ENCODE measurements around the gene ZCCHC7. TPM values are rescaled to one million over a fixed set of nuclear protein-coding genes. Genes with fewer than 3 reads are reported as not detected.

ZCCHC7 gene
- total and polyA plus RNA-seq, 2 of the 8 experiments (the other 6 are each of a cell fraction or from before 2014, with no cell fraction given): 12.2 to 27.5 TPM

- Histone ChIP-seq H2AK5ac (ENCODE audit: low read depth, low read length) (no peak overlapping the region), H2AFZ (ENCODE audit: low read length) (no peak overlapping the region), H3K4ac (replicated peaks; ENCODE audit: insufficient read length, low read depth, low read length) (no peak overlapping the region), H2BK12ac (ENCODE audit: low read depth, low read length) (no peak overlapping the region), H3K9ac (replicated peaks in 1 of 4; ENCODE audit: extremely low read depth in 1 of 4, low read depth in 3 of 4, low read length in 3 of 4) (no peak overlapping the region), H2BK5ac (ENCODE audit: low read depth, low read length) (no peak overlapping the region), H3K9me3 (ENCODE audit: insufficient read depth in 2 of 2, low read depth in 1 of 2, low read length in 1 of 2) (no peaks in the 10 kb centered on the region), H3K4me1 (replicated peaks in 1 of 4; ENCODE audit: control insufficient read depth in 3 of 4, insufficient read depth in 4 of 4, low read length in 3 of 4) (peaks cover 0 to 4% (median 0%) of the 10 kb centered on the region in 4 experiments; a peak in 1 of 7 replicates), H3K27ac (ENCODE audit: low read depth, low read length) (no peak overlapping the region), H3K79me1 (ENCODE audit: low read depth, low read length) (no peaks in the 10 kb centered on the region), H3K4me3 (ENCODE audit: extremely low read depth in 1 of 4, insufficient read depth in 2 of 4, low read depth in 3 of 4, low read length in 4 of 4) (no peak overlapping the region), H3K36me3 (ENCODE audit: control insufficient read depth in 2 of 4, insufficient read depth in 4 of 4, low read length in 3 of 4) (no peaks in the 10 kb centered on the region), H2BK20ac (ENCODE audit: low read length) (no peak overlapping the region), H3K79me2 (ENCODE audit: control insufficient read depth in 1 of 2, insufficient read depth in 2 of 2, low read length in 2 of 2) (no peaks in the 10 kb centered on the region), H3K23me2 (ENCODE audit: low read depth, low read length) (no peaks in the 10 kb centered on the region), H3K56ac (replicated peaks; ENCODE audit: insufficient read length, low read depth, low read length) (no peak overlapping the region), H3K27me3 (replicated peaks in 1 of 4; ENCODE audit: control insufficient read depth in 3 of 4, extremely low read depth in 1 of 4, insufficient read depth in 3 of 4, low read length in 3 of 4) (no peaks in the 10 kb centered on the region), H2BK15ac (ENCODE audit: low read length) (no peak overlapping the region), H3K14ac (ENCODE audit: insufficient read length) (no peak overlapping the region), H4K20me1 (replicated peaks in 1 of 2; ENCODE audit: control insufficient read depth in 1 of 2, insufficient read depth in 2 of 2, low read length in 2 of 2) (no peaks in the 10 kb centered on the region), H2BK120ac (replicated peaks; ENCODE audit: low read depth, low read length) (no peak overlapping the region), H3K18ac (ENCODE audit: extremely low read depth, low read length) (no peak overlapping the region), H4K91ac (replicated peaks; ENCODE audit: insufficient read length, low read length) (no peak overlapping the region), H3K4me2 (ENCODE audit: insufficient read depth in 1 of 2, low read depth in 2 of 2, low read length in 2 of 2) (no peak overlapping the region), H4K5ac (ENCODE audit: insufficient read length, low read depth, low read length) (no peak overlapping the region), H3K23ac (ENCODE audit: insufficient read length) (no peak overlapping the region), H4K8ac (ENCODE audit: extremely low read depth, insufficient read depth, low read length) (no peak overlapping the region)
- TF ChIP-seq EZH2 (IDR thresholded peaks at IDR 0.05; ENCODE audit: low read depth, low read length, severe bottlenecking) (no peak), EP300 (IDR thresholded peaks at IDR 0.05; ENCODE audit: borderline replicate concordance in 1 of 2, low read depth in 2 of 2, low read length in 2 of 2) (no peak), POU5F1 (IDR thresholded peaks at IDR 0.05; ENCODE audit: low read depth, low read length) (no peak), YY1 (IDR thresholded peaks at IDR 0.05; ENCODE audit: low read depth, low read length) (no peak), MAFK (IDR thresholded peaks at IDR 0.05; ENCODE audit: low read depth, low read length) (no peak), TBP (IDR thresholded peaks at IDR 0.05; ENCODE audit: low read depth, low read length) (no peak), PHF8 (conservative IDR thresholded peaks at IDR 0.05; ENCODE audit: low read depth, low read length) (no peak), TCF12 (IDR thresholded peaks at IDR 0.05; ENCODE audit: low read depth, low read length) (no peak), TEAD4 (IDR thresholded peaks at IDR 0.05; ENCODE audit: low read depth, low read length) (no peak), RXRA (IDR thresholded peaks at IDR 0.05; ENCODE audit: insufficient read depth, low read depth, low read length) (no peak), SIN3A (conservative IDR thresholded peaks at IDR 0.05 in 1 of 2, IDR thresholded peaks at IDR 0.05 in 1 of 2; ENCODE audit: low read depth in 1 of 2, low read length in 2 of 2) (no peak), CBX8 (IDR thresholded peaks at IDR 0.05; ENCODE audit: borderline replicate concordance, low read depth, low read length) (no peak), POLR2AphosphoS5 (IDR thresholded peaks at IDR 0.05; ENCODE audit: low read depth, low read length) (no peak), KDM4A (IDR thresholded peaks at IDR 0.05; ENCODE audit: low read depth, low read length, severe bottlenecking) (no peak), CHD2 (IDR thresholded peaks at IDR 0.05; ENCODE audit: low read length) (no peak)
- ChIA-PET CTCF (ENCODE audit: partially characterized antibody) (interaction anchor here (0.6 to 1.7 kb wide), 3 partner anchors 14 to 134 kb away, joined by 3 to 13 read pairs (median 4); no protein-coding TSS in a partner anchor), POLR2A (ENCODE audit: partially characterized antibody) (interaction anchor here (0.6 kb wide), 1 partner anchor 18 kb away, joined by 3 read pairs; the partner anchor contains the start of gene GRHPR)
- FAIRE-seq: no peak
- WGBS, 2 experiments (ENCODE audit: extremely low coverage in 1 of 2, insufficient coverage in 1 of 2, insufficient read length in 1 of 2, insufficient replicate concordance in 2 of 2, low coverage in 1 of 2, low lambda C conversion rate in 2 of 2, missing lambda C conversion rate in 1 of 2): 96% methylated on average over 9 of the region's 9 CpGs; no CpG with 5 or more reads in 1 of the 2 experiments
- no peak for DNase-seq (ENCODE audit: low read depth in 1 of 2, low spot score in 2 of 2)
Measured at GRCh38 chr9:37404590-37404989, 284.2 kb downstream of the ZCCHC7 start.
